Endothelial cell of umbilical vein (primary cell): ENCODE data around the gene SNW1.

Experiments
- CTCF ChIP-seq, 2 donors: IDR thresholded peaks; 1 replicate in 1 of 2; 2 replicates in 1 of 2; pipeline ENCODE4 v1.5.1; 2011; ENCODE audit warnings: low read length in 2 of 2, mild to moderate bottlenecking in 2 of 2, moderate library complexity in 2 of 2, control low read depth in 1 of 2, inconsistent platforms in 1 of 2, low read depth in 1 of 2; ENCODE audit not compliant: insufficient read depth in 1 of 2; ENCODE audit errors: extremely low read depth in 1 of 2
- POLR2AphosphoS5 ChIP-seq: IDR thresholded peaks from 2 replicates; pipeline ENCODE4 v1.6.1; 2012; ENCODE audit warnings: low read depth, mild to moderate bottlenecking, control low read depth, low read length, moderate library complexity; ENCODE audit not compliant: insufficient read depth

- TF ChIP-seq CTCF (IDR thresholded peaks at IDR 0.05; ENCODE audit: extremely low read depth in 1 of 2, insufficient read depth in 1 of 2, low read depth in 1 of 2, low read length in 2 of 2) (no peak), POLR2AphosphoS5 (peak; percentile 67)
Observed at GRCh38 chr14:77760381-77761204, at the start of gene SNW1.
